Osteoblast (primary cell): ENCODE results near the gene KCNQ1. TPM values are rescaled to one million over a fixed set of nuclear protein-coding genes. Genes with fewer than 3 reads are reported as not detected.
"Not testable (repeated sequence)": the region's sequence is repeated elsewhere in the genome, so short reads cannot be mapped to it uniquely, and the experiment has no call there.

Experiments
- DNase-seq: peaks from one replicate; pipeline ENCODE4 v3.0.0; 2011; ENCODE audit warnings: low spot score, mixed read lengths; ENCODE audit not compliant: insufficient read length; ENCODE audit errors: missing footprints
- H2AFZ ChIP-seq: 2 replicates; pipeline ENCODE4 v1.6.0; 2011; ENCODE audit warnings: mild to moderate bottlenecking, low read length
- H3K27ac ChIP-seq: 2 replicates; pipeline ENCODE4 v1.5.1; 2011; ENCODE audit warnings: mild to moderate bottlenecking, low read depth, low read length, moderate library complexity
- H3K27me3 ChIP-seq: 2 replicates; pipeline ENCODE4 v1.6.0; 2012; ENCODE audit warnings: mild to moderate bottlenecking, control low read depth, inconsistent platforms, low read length, moderate library complexity; ENCODE audit not compliant: insufficient read depth
- H3K36me3 ChIP-seq: 2 replicates; pipeline ENCODE4 v1.5.1; 2011; ENCODE audit warnings: mild to moderate bottlenecking, low read length, control low read depth, moderate library complexity; ENCODE audit not compliant: insufficient read depth
- H3K4me1 ChIP-seq: 2 replicates; pipeline ENCODE4 v1.5.1; 2011; ENCODE audit warnings: mild to moderate bottlenecking, low read length, control low read depth, moderate library complexity; ENCODE audit not compliant: insufficient read depth
- H3K4me2 ChIP-seq: 2 replicates; pipeline ENCODE4 v1.6.0; 2011; ENCODE audit warnings: mild to moderate bottlenecking, low read length; ENCODE audit not compliant: insufficient read depth
- H3K4me3 ChIP-seq: fragments of 200-600 bp; sonication (generic); 3 replicates; pipeline ENCODE4 v1.5.1; 2012; ENCODE audit warnings: mild to moderate bottlenecking, low read length, inconsistent platforms; ENCODE audit not compliant: insufficient read depth
- H3K79me2 ChIP-seq: 2 replicates; pipeline ENCODE4 v1.6.0; 2012; ENCODE audit warnings: mild to moderate bottlenecking, low read length, control low read depth, inconsistent platforms; ENCODE audit not compliant: insufficient read depth
- H3K9me3 ChIP-seq: 2 replicates; pipeline ENCODE4 v1.5.1; 2011; ENCODE audit warnings: low read depth, low read length, control low read depth
- H4K20me1 ChIP-seq: 2 replicates; pipeline ENCODE4 v1.6.0; 2012; ENCODE audit warnings: mild to moderate bottlenecking, low read length, control low read depth; ENCODE audit not compliant: insufficient read depth
- CTCF ChIP-seq: IDR thresholded peaks from 2 replicates; pipeline ENCODE4 v1.5.1; 2011; ENCODE audit warnings: mild to moderate bottlenecking, low read depth, low read length, moderate library complexity; ENCODE audit errors: extremely low read depth
- total RNA-seq: library from RNA; depleted of rRNA; stranded (reverse); fragments of >200 nt; gene quantifications from 2 replicates; pipeline ENCODE4 v1.2.3, GENCODE V29; 2012

Gene KCNQ1
- total RNA-seq, 1 donor: not detected

DNA sequence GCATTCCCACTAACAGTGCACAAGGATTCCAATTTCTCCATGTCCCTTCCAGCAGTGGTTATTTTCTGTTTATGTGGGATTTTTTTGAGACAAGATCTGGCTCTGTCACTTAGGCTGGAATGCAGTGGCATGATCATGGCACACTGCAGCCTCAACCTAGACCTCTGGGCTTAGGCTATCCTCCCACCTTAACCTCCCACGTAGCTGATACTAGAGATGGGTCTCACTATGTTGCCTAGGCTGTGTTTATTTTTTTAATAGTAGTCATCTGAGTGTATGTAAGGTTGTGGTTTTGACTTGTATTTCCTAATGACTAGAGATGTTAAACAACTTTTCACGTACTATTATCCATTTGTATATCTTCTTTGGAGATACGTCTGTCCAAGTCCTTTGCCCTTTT, 180.4 kb downstream of the KCNQ1 start:
- H3K27me3 ChIP-seq: no peaks in the 10 kb centered on the region
- H3K4me3 ChIP-seq: no peak overlapping the region

DNA sequence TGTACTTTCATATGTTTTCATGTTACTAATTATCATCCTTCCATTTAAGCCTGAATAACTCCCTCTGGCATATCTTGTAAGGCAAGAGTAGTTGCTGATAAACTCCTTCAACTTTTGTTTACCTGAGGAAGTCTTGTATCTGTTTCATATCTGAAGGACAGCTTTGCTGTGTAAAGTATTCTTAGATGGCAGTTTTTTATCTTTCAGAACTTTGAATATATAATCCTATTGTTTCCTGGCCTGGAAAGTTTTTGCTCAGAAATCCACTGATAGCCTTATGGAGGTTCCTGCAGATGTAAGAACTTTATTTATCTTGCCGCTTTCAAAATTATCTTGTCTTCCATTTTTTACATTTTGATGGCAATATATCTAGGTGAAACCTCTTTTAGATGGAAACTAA, 185.9 kb downstream of the KCNQ1 start:
- TF ChIP-seq CTCF: no peak
- H3K36me3 ChIP-seq: no peaks in the 10 kb centered on the region
- H2AFZ ChIP-seq: no peak overlapping the region

More for the DNA sequence above, 180.4 kb downstream of the KCNQ1 start:
- Histone ChIP-seq H4K20me1 (no peaks in the 10 kb centered on the region), H2AFZ (no peak overlapping the region), H3K4me2 (no peak overlapping the region), H3K79me2 (no peaks in the 10 kb centered on the region), H3K9me3 (peaks cover 5% of the 10 kb centered on the region), H3K4me1 (no peaks in the 10 kb centered on the region), H3K27ac (no peak overlapping the region), H3K36me3 (no peaks in the 10 kb centered on the region)
- DNase-seq: no peak
- TF ChIP-seq CTCF: no peak

DNA sequence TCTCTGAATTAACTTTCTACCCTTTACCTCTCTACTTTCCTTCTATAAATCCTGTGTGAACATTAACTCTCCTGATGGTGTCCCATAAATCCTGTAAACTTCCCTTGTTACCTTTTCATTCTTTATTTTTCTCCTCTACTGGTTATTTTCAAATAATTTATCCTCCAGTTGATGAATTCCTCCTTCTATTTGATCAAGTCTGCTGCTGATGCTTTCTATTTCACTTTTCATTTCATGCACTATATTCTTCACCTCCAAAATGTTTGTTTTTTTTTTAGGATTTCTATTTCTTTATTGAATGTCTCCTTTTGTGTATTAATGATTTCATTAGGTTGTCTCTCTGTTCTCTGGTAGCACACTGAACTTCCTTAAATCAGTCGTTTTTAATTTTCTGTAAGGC, 186.4 kb downstream of the KCNQ1 start:
- Histone ChIP-seq H3K36me3 (no peaks in the 10 kb centered on the region), H3K9me3 (peaks cover 17% of the 10 kb centered on the region), H3K4me2 (no peak overlapping the region), H3K27ac (no peak overlapping the region), H3K27me3 (no peaks in the 10 kb centered on the region), H3K4me1 (no peaks in the 10 kb centered on the region), H3K79me2 (no peaks in the 10 kb centered on the region), H3K4me3 (no peak overlapping the region), H4K20me1 (no peaks in the 10 kb centered on the region), H2AFZ (no peak overlapping the region)
- TF ChIP-seq CTCF: no peak
- no peak for DNase-seq

More for the DNA sequence above, 185.9 kb downstream of the KCNQ1 start:
- Histone ChIP-seq H3K79me2 (no peaks in the 10 kb centered on the region), H3K9me3 (peaks cover 17% of the 10 kb centered on the region), H4K20me1 (no peaks in the 10 kb centered on the region), H3K4me1 (no peaks in the 10 kb centered on the region), H3K4me3 (no peak overlapping the region), H3K27ac (no peak overlapping the region), H3K4me2 (no peak overlapping the region), H3K27me3 (no peaks in the 10 kb centered on the region)
- DNase-seq: no peak

GRCh38 chr11:2639763-2640162, 195.0 kb downstream of the KCNQ1 start:
- H3K27me3 ChIP-seq, H3K79me2 ChIP-seq, H3K4me3 ChIP-seq, H4K20me1 ChIP-seq, H3K4me1 ChIP-seq, H3K36me3 ChIP-seq, H3K27ac ChIP-seq, DNase-seq, H2AFZ ChIP-seq, H3K4me2 ChIP-seq: not testable (repeated sequence)
- H3K9me3 ChIP-seq: peaks cover 13% of the 10 kb centered on the region

GRCh38 chr11:2641623-2642022, 196.8 kb downstream of the KCNQ1 start:
- peaks cover 26% of the 10 kb centered on the region for H3K9me3 ChIP-seq
- no peak overlapping the region for H3K4me2 ChIP-seq
- H3K27ac ChIP-seq: no peak overlapping the region
- no peaks in the 10 kb centered on the region for H3K4me1 ChIP-seq
- no peaks in the 10 kb centered on the region for H3K27me3 ChIP-seq
- no peak overlapping the region for H3K4me3 ChIP-seq
- H2AFZ ChIP-seq: no peak overlapping the region
- no peaks in the 10 kb centered on the region for H3K36me3 ChIP-seq
- H3K79me2 ChIP-seq: no peaks in the 10 kb centered on the region
- no peaks in the 10 kb centered on the region for H4K20me1 ChIP-seq
- no peak for TF ChIP-seq CTCF
- no peak for DNase-seq
